GM12892 (cell line): Measurements from ENCODE around the gene CLDN6.

Experiments
- POLR2A ChIP-seq: IDR thresholded peaks from 2 replicates; pipeline ENCODE4 v1.6.1; 2011; ENCODE audit warnings: low read depth, low read length, control low read depth
- POLR2AphosphoS5 ChIP-seq: IDR thresholded peaks from 2 replicates; pipeline ENCODE4 v1.6.1; 2011; ENCODE audit warnings: low read depth, low read length, control low read depth
- TAF1 ChIP-seq: IDR thresholded peaks from 2 replicates; pipeline ENCODE4 v1.6.1; 2011; ENCODE audit warnings: low read depth, mild to moderate bottlenecking, control low read depth, low read length, borderline replicate concordance

GRCh38 chr16:3008690-3009037 is 9.3 kb downstream of the CLDN6 start:
- TF ChIP-seq POLR2AphosphoS5 (no peak), POLR2A (no peak), TAF1 (no peak)
